ENCODE results near the gene ANO8.
A peak's percentile ranks its signal among the peaks of the same experiment; 100 is the strongest.

ANO8 gene

GRCh38 chr19:17325881-17326594 lies 8.6 kb downstream of the ANO8 start:
- no peak for DNase-seq (ENCODE audit: low read depth, low spot score)
- Histone ChIP-seq H3K27ac (no peak overlapping the region), H3K36me3 (ENCODE audit: insufficient read depth, low read length) (no peaks in the 10 kb centered on the region; the same call in 1 of the 2 replicates), H3K9ac (ENCODE audit: insufficient read length) (no peak overlapping the region), H3K9me3 (ENCODE audit: low read depth, low read length) (no peaks in the 10 kb centered on the region), H3K4me3 (no peak overlapping the region)
- TF ChIP-seq EZH2 (IDR thresholded peaks at IDR 0.05) = no peak
- TF ChIP-seq FOXP2 (optimal IDR thresholded peaks at IDR 0.05; ENCODE audit: control extremely low read depth, extremely low read length, insufficient read depth) = no peak
- TF ChIP-seq POLR2AphosphoS5 (IDR thresholded peaks at IDR 0.05; ENCODE audit: borderline replicate concordance, low read depth, low read length) = no peak

- Histone ChIP-seq H3K9me3 (ENCODE audit: low read depth, low read length) (no peaks in the 10 kb centered on the region), H3K27ac (no peak overlapping the region), H3K36me3 (ENCODE audit: insufficient read depth, low read length) (peaks cover 6% of the 10 kb centered on the region; the same call in 1 of the 2 replicates), H3K4me3 (no peak overlapping the region), H3K9ac (ENCODE audit: insufficient read length) (no peak overlapping the region)
- no peak for DNase-seq (ENCODE audit: low read depth, low spot score)
- TF ChIP-seq POLR2AphosphoS5 (IDR thresholded peaks at IDR 0.05; ENCODE audit: borderline replicate concordance, low read depth, low read length) = no peak
- no peak for TF ChIP-seq EZH2 (IDR thresholded peaks at IDR 0.05)
- TF ChIP-seq FOXP2 (optimal IDR thresholded peaks at IDR 0.05; ENCODE audit: control extremely low read depth, extremely low read length, insufficient read depth) = no peak
Measured at GRCh38 chr19:17325133-17325532, 9.5 kb downstream of the ANO8 start.

- no peak for TF ChIP-seq FOXP2 (optimal IDR thresholded peaks at IDR 0.05; ENCODE audit: control extremely low read depth, extremely low read length, insufficient read depth)
- no peak for TF ChIP-seq POLR2AphosphoS5 (IDR thresholded peaks at IDR 0.05; ENCODE audit: borderline replicate concordance, low read depth, low read length)
- TF ChIP-seq EZH2 (IDR thresholded peaks at IDR 0.05) = no peak
- DNase-seq (ENCODE audit: low read depth, low spot score) = no peak
- no peaks in the 10 kb centered on the region for H3K9me3 ChIP-seq (ENCODE audit: low read depth, low read length)
- no peak overlapping the region for H3K27ac ChIP-seq
- H3K4me3 ChIP-seq = no peak overlapping the region
- H3K36me3 ChIP-seq (ENCODE audit: insufficient read depth, low read length) = peaks cover 12% of the 10 kb centered on the region; the same call in 1 of the 2 replicates
- H3K9ac ChIP-seq (ENCODE audit: insufficient read length) = no peak overlapping the region
Measured at GRCh38 chr19:17324357-17325114, 10.1 kb downstream of the ANO8 start.

- peaks cover 12% of the 10 kb centered on the region; the same call in 1 of the 2 replicates for H3K36me3 ChIP-seq (ENCODE audit: insufficient read depth, low read length)
- no peak overlapping the region for H3K4me3 ChIP-seq
- H3K27ac ChIP-seq = no peak overlapping the region
- DNase-seq (ENCODE audit: low read depth, low spot score) = no peak
- H3K9me3 ChIP-seq (ENCODE audit: low read depth, low read length) = no peaks in the 10 kb centered on the region
- no peak overlapping the region for H3K9ac ChIP-seq (ENCODE audit: insufficient read length)
- TF ChIP-seq FOXP2 (optimal IDR thresholded peaks at IDR 0.05; ENCODE audit: control extremely low read depth, extremely low read length, insufficient read depth) (no peak), EZH2 (IDR thresholded peaks at IDR 0.05) (no peak), POLR2AphosphoS5 (IDR thresholded peaks at IDR 0.05; ENCODE audit: borderline replicate concordance, low read depth, low read length) (no peak)
Measured at GRCh38 chr19:17323964-17324332, 10.7 kb downstream of the ANO8 start.

GRCh38 chr19:17323300-17323963 lies 11.2 kb downstream of the ANO8 start:
- DNase-seq (ENCODE audit: low read depth, low spot score) = no peak
- Histone ChIP-seq H3K9ac (ENCODE audit: insufficient read length) (no peak overlapping the region), H3K36me3 (ENCODE audit: insufficient read depth, low read length) (peaks cover 12% of the 10 kb centered on the region; the same call in 1 of the 2 replicates), H3K9me3 (ENCODE audit: low read depth, low read length) (no peaks in the 10 kb centered on the region), H3K27ac (peak overlapping the region; percentile 19; the same call in 1 of the 2 replicates), H3K4me3 (no peak overlapping the region)
- TF ChIP-seq FOXP2 (optimal IDR thresholded peaks at IDR 0.05; ENCODE audit: control extremely low read depth, extremely low read length, insufficient read depth) (no peak), POLR2AphosphoS5 (IDR thresholded peaks at IDR 0.05; ENCODE audit: borderline replicate concordance, low read depth, low read length) (no peak), EZH2 (IDR thresholded peaks at IDR 0.05) (no peak)

GRCh38 chr19:17322854-17323253 lies 11.8 kb downstream of the ANO8 start:
- Histone ChIP-seq H3K36me3 (ENCODE audit: insufficient read depth, low read length) (peaks cover 12% of the 10 kb centered on the region; the same call in 1 of the 2 replicates), H3K27ac (peak overlapping the region; percentile 19; the same call in 1 of the 2 replicates), H3K9me3 (ENCODE audit: low read depth, low read length) (no peaks in the 10 kb centered on the region), H3K9ac (ENCODE audit: insufficient read length) (no peak overlapping the region), H3K4me3 (no peak overlapping the region)
- TF ChIP-seq EZH2 (IDR thresholded peaks at IDR 0.05) (no peak), POLR2AphosphoS5 (IDR thresholded peaks at IDR 0.05; ENCODE audit: borderline replicate concordance, low read depth, low read length) (no peak; the same call in 1 of the 2 replicates), FOXP2 (optimal IDR thresholded peaks at IDR 0.05; ENCODE audit: control extremely low read depth, extremely low read length, insufficient read depth) (no peak)
- no peak for DNase-seq (ENCODE audit: low read depth, low spot score)

GRCh38 chr19:17321655-17322489 lies 12.8 kb downstream of the ANO8 start:
- Histone ChIP-seq H3K36me3 (ENCODE audit: insufficient read depth, low read length) (peaks cover 12% of the 10 kb centered on the region; the same call in 1 of the 2 replicates), H3K27ac (no peak overlapping the region), H3K4me3 (no peak overlapping the region), H3K9me3 (ENCODE audit: low read depth, low read length) (no peaks in the 10 kb centered on the region), H3K9ac (ENCODE audit: insufficient read length) (no peak overlapping the region)
- no peak for DNase-seq (ENCODE audit: low read depth, low spot score)
- TF ChIP-seq EZH2 (IDR thresholded peaks at IDR 0.05) (no peak), POLR2AphosphoS5 (IDR thresholded peaks at IDR 0.05; ENCODE audit: borderline replicate concordance, low read depth, low read length) (no peak; the same call in 1 of the 2 replicates), FOXP2 (optimal IDR thresholded peaks at IDR 0.05; ENCODE audit: control extremely low read depth, extremely low read length, insufficient read depth) (no peak)
